Naive thymus-derived CD8-positive, alpha-beta T cell (primary cell): ENCODE data around the gene LANCL2. TPM values are rescaled to one million over a fixed set of nuclear protein-coding genes. Genes with fewer than 3 reads are reported as not detected.
A peak's percentile ranks its signal among the peaks of the same experiment; 100 is the strongest.

ENCODE experiments used
- ATAC-seq, 2 donors: fragments of 150-1000 bp; cut with Tn5 transposase in 1 of 2; sonication (Bioruptor Pico), chemical (Tn5 transposase) in 1 of 2; 1 replicate in 1 of 2; 2 replicates in 1 of 2; pipeline ENCODE4 v1.10.0; 2021; ENCODE audit warnings: mild to moderate bottlenecking in 2 of 2, moderate library complexity in 2 of 2
- POLR2A ChIA-PET: fragments of 350-600 bp; sonication (Branson Sonifier 250); formaldehyde crosslinking; loops from one replicate; lab custom pipeline; 2021; ENCODE audit warnings: antibody characterized with exemption; lab: Charles Lee
- DNase-seq, 10 donors: peaks; one replicate each; pipeline versions ENCODE4 v3.0.0 to v3.0.0-alpha.2; 2020 to 2022
- H3K27ac Mint-ChIP-seq, 10 donors: one replicate each; pipeline ENCODE4 v1.8.0; 2020 to 2022; ENCODE audit warnings: mild to moderate bottlenecking in 10 of 10, mixed read lengths in 10 of 10, moderate library complexity in 4 of 10, inconsistent platforms in 1 of 10
- H3K27me3 Mint-ChIP-seq, 5 donors: one replicate each; pipeline ENCODE4 v1.8.0; 2021 to 2022; ENCODE audit warnings: mixed read lengths in 5 of 5
- H3K36me3 Mint-ChIP-seq, 3 donors: one replicate each; pipeline ENCODE4 v1.8.0; 2020 to 2022; ENCODE audit warnings: mixed read lengths in 3 of 3, mild to moderate bottlenecking in 2 of 3, inconsistent platforms in 1 of 3
- H3K4me1 Mint-ChIP-seq, 4 donors: one replicate each; pipeline ENCODE4 v1.8.0; 2021 to 2022; ENCODE audit warnings: mixed read lengths in 4 of 4
- H3K4me3 Mint-ChIP-seq, 10 donors: one replicate each; pipeline ENCODE4 v1.8.0; 2020 to 2022; ENCODE audit warnings: mild to moderate bottlenecking in 10 of 10, mixed read lengths in 10 of 10, moderate library complexity in 6 of 10, inconsistent platforms in 1 of 10
- H3K9me3 Mint-ChIP-seq, 9 donors: one replicate each; pipeline ENCODE4 v1.8.0; 2020 to 2022; ENCODE audit warnings: mixed read lengths in 9 of 9, mild to moderate bottlenecking in 3 of 9, inconsistent platforms in 1 of 9, moderate library complexity in 1 of 9
- polyA plus RNA-seq, 3 donors: library from polyadenylated mRNA; unstranded; fragments of 300-500 nt; fragmentation: Illumina TruSeq; gene quantifications; one replicate each; pipeline ENCODE4 v1.2.3, GENCODE V29; 2021
- total RNA-seq, 8 experiments: library from RNA in 2 of 8; stranded (reverse) in 2 of 8; gene quantifications; one replicate each; pipeline ENCODE4 v1.2.3 and lab custom pipeline; 2021 to 2026

The LANCL2 gene
- total and polyA plus RNA-seq, 5 experiments from 2014 or later, result 4.6 to 7.0 (median 5.7) TPM

DNA sequence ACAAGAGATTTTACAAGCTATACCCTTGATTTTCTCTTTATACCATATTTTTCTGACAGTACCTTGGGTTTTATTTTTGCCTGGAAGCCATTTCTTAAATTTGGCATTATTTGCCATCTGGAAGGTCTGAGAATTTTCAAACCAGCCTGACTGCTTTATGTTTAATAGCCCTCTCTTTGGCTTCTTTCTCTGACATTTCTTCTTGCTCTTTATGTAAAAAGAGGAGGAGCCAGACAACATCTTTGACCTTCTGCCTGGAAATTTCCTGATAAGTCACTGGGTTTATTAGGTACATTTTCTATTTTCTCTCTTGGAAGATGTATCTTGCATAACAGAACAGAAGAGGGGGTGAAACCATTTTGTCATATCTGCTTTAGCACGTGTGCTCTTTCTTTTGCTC is 79.6 kb downstream of the LANCL2 start:
- ATAC-seq, result no peak
- peak overlapping the region in 1 of 10 donors; percentile 74 for H3K27ac Mint-ChIP-seq
- H3K4me1 Mint-ChIP-seq, result peaks cover 3 to 22% (median 8%) of the 10 kb centered on the region in 4 donors

GRCh38 chr7:55448526-55448925 is 83.4 kb downstream of the LANCL2 start:
- Mint-ChIP-seq H3K4me1 (peaks cover 9 to 33% (median 21%) of the 10 kb centered on the region in 4 donors), H3K9me3 (no peaks in the 10 kb centered on the region), H3K27ac (peak overlapping the region in 1 of 10 donors; percentile 53), H3K36me3 (peaks cover 0 to 7% (median 6%) of the 10 kb centered on the region in 3 donors), H3K4me3 (no peak overlapping the region), H3K27me3 (peaks cover 0 to 9% (median 0%) of the 10 kb centered on the region in 5 donors)
- DNase-seq (no peak), ATAC-seq (no peak)
- POLR2A ChIA-PET, result no interaction called here

More for the DNA sequence above, 79.6 kb downstream of the LANCL2 start:
- no peak for DNase-seq
- peaks cover 0 to 9% (median 0%) of the 10 kb centered on the region in 5 donors for H3K27me3 Mint-ChIP-seq
- peaks cover 0 to 4% (median 0%) of the 10 kb centered on the region in 3 donors for H3K36me3 Mint-ChIP-seq
- no peak overlapping the region for H3K4me3 Mint-ChIP-seq
- H3K9me3 Mint-ChIP-seq, result no peaks in the 10 kb centered on the region
- POLR2A ChIA-PET, result interaction anchor here (0.6 to 1.1 kb wide), 2 partner anchors 25 to 79 kb away, joined by 3 to 4 read pairs; no protein-coding TSS in a partner anchor

- Mint-ChIP-seq H3K36me3 (peaks cover 0 to 7% (median 6%) of the 10 kb centered on the region in 3 donors), H3K4me3 (no peak overlapping the region), H3K9me3 (no peaks in the 10 kb centered on the region), H3K27me3 (peaks cover 0 to 9% (median 0%) of the 10 kb centered on the region in 5 donors), H3K27ac (peak overlapping the region in 1 of 10 donors; percentile 82), H3K4me1 (peaks cover 11 to 39% (median 26%) of the 10 kb centered on the region in 4 donors)
- POLR2A ChIA-PET, result interaction anchor here (1.3 kb wide), 1 partner anchor 21 kb away, joined by 4 read pairs; no protein-coding TSS in a partner anchor
- DNase-seq, result no peak
- no peak for ATAC-seq
Observed at GRCh38 chr7:55449205-55449991, 84.3 kb downstream of the LANCL2 start.

DNA sequence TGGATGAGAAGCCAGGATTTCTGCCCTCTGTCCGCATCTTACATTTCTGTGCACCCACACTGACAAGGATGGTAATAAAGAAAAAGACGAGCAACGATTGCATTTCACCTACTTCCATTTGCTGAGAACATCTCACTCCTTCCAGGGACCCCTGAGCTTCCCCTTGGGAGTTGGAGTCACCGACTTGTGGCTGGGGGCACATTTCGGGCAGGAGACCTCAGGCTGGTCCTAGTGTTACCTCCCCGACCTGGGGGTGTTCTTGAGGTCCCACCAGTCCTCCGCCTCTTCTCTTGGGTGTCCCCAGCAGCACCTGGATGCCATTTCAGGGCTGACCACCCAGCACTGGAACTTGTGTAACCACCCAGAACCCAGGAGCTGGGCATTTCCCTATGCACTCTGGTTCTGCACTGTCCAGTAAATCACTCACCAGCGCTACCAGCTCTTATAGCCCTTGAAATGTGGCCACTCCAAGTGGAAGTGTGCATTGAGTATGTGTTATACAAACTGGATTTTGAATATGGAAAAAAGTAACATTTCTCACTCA is 84.9 kb downstream of the LANCL2 start:
- Mint-ChIP-seq H3K4me3 (no peak overlapping the region), H3K36me3 (peaks cover 0 to 7% (median 6%) of the 10 kb centered on the region in 3 donors), H3K27ac (peak overlapping the region in 1 of 10 donors; percentile 82), H3K27me3 (peaks cover 0 to 9% (median 0%) of the 10 kb centered on the region in 5 donors), H3K4me1 (peaks cover 13 to 41% (median 31%) of the 10 kb centered on the region in 4 donors), H3K9me3 (peaks cover 0 to 5% (median 0%) of the 10 kb centered on the region in 9 donors)
- DNase-seq (no peak), ATAC-seq (no peak)
- POLR2A ChIA-PET, result interaction anchor here (1.3 kb wide), 1 partner anchor 20 kb away, joined by 4 read pairs; no protein-coding TSS in a partner anchor

GRCh38 chr7:55452971-55453370 is 87.8 kb downstream of the LANCL2 start:
- peak overlapping the region in 9 of 10 donors; percentile 11 to 86 (median 60) for H3K27ac Mint-ChIP-seq
- H3K9me3 Mint-ChIP-seq, result peaks cover 2 to 32% (median 15%) of the 10 kb centered on the region in 9 donors
- ATAC-seq (peak in 1 of 2 donors; percentile 47), DNase-seq (no peak)
- H3K36me3 Mint-ChIP-seq, result peaks cover 6 to 19% (median 12%) of the 10 kb centered on the region in 3 donors
- peak overlapping the region in 1 of 10 donors; percentile 42 for H3K4me3 Mint-ChIP-seq
- peaks cover 11 to 40% (median 34%) of the 10 kb centered on the region in 4 donors for H3K4me1 Mint-ChIP-seq
- peaks cover 0 to 4% (median 0%) of the 10 kb centered on the region in 5 donors for H3K27me3 Mint-ChIP-seq
- POLR2A ChIA-PET, result interaction anchor here (0.7 to 1.0 kb wide), 3 partner anchors 9 to 16 kb away, joined by 3 to 5 read pairs (median 4); no protein-coding TSS in a partner anchor

- H3K36me3 Mint-ChIP-seq, result peaks cover 0 to 47% (median 19%) of the 10 kb centered on the region in 3 donors
- H3K27ac Mint-ChIP-seq, result peak overlapping the region in 1 of 10 donors; percentile 52
- POLR2A ChIA-PET, result interaction anchor here (0.6 kb wide), 1 partner anchor 13 kb away, joined by 3 read pairs; no protein-coding TSS in a partner anchor
- ATAC-seq (no peak), DNase-seq (no peak)
- peaks cover 14 to 73% (median 42%) of the 10 kb centered on the region in 9 donors for H3K9me3 Mint-ChIP-seq
- no peaks in the 10 kb centered on the region for H3K27me3 Mint-ChIP-seq
- peaks cover 16 to 39% (median 32%) of the 10 kb centered on the region in 4 donors for H3K4me1 Mint-ChIP-seq
- H3K4me3 Mint-ChIP-seq, result no peak overlapping the region
Observed at GRCh38 chr7:55457801-55458200, 92.7 kb downstream of the LANCL2 start.

GRCh38 chr7:55458351-55458750 is 93.2 kb downstream of the LANCL2 start:
- H3K27ac Mint-ChIP-seq, result no peak overlapping the region
- H3K4me1 Mint-ChIP-seq, result peaks cover 11 to 37% (median 29%) of the 10 kb centered on the region in 4 donors
- DNase-seq, result no peak
- no peaks in the 10 kb centered on the region for H3K27me3 Mint-ChIP-seq
- no peak for ATAC-seq
- peaks cover 14 to 73% (median 42%) of the 10 kb centered on the region in 9 donors for H3K9me3 Mint-ChIP-seq
- peaks cover 2 to 47% (median 21%) of the 10 kb centered on the region in 3 donors for H3K36me3 Mint-ChIP-seq
- H3K4me3 Mint-ChIP-seq, result no peak overlapping the region
- POLR2A ChIA-PET, result interaction anchor here (0.6 kb wide), 1 partner anchor 12 kb away, joined by 3 read pairs; no protein-coding TSS in a partner anchor

DNA sequence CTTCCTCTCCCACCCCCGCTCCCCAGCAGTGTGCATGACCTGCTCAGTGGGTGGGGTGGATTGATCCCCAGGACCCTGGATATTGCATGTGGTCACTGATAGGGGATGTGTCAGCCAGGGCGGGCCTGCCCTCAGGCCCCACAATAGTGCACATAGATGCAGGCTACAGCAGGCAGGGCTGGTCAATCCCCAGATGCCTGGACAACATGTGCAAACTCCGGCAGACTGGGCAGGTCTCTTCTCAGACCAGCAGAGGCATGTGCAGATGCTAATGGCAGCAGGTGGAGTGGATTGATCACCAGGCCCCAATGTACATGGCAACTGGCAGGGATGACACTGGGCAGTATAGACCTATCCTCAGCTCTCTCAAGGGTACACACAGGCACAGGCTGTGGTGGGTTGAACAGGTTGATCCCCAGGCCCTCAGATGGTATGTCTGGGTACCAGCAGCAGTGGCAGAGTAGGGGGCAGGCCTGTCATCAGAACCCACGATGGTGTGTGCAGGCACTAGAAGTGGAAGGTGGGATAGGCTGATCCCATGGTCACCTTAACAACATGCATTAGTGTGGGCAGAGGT is 98.6 kb downstream of the LANCL2 start:
- Mint-ChIP-seq H3K4me3 (no peak overlapping the region), H3K27ac (peak overlapping the region in 2 of 10 donors; percentile 24 to 72)
- POLR2A ChIA-PET, result no interaction called here

GRCh38 chr7:55464422-55464821 is 99.3 kb downstream of the LANCL2 start:
- H3K4me3 Mint-ChIP-seq, result peak overlapping the region in 1 of 10 donors; percentile 9
- peaks cover 3 to 30% (median 16%) of the 10 kb centered on the region in 9 donors for H3K9me3 Mint-ChIP-seq
- no peaks in the 10 kb centered on the region for H3K27me3 Mint-ChIP-seq
- peak overlapping the region in 5 of 10 donors; percentile 31 to 95 (median 57) for H3K27ac Mint-ChIP-seq
- peaks cover 19 to 71% (median 53%) of the 10 kb centered on the region in 4 donors for H3K4me1 Mint-ChIP-seq
- peaks cover 19 to 31% (median 26%) of the 10 kb centered on the region in 3 donors for H3K36me3 Mint-ChIP-seq
- ATAC-seq (no peak), DNase-seq (no peak)
- POLR2A ChIA-PET, result interaction anchor here (0.9 kb wide), 1 partner anchor 10 kb away, joined by 3 read pairs; no protein-coding TSS in a partner anchor

More for the DNA sequence above, 98.6 kb downstream of the LANCL2 start:
- Mint-ChIP-seq H3K36me3 (peaks cover 26 to 35% (median 26%) of the 10 kb centered on the region in 3 donors), H3K27me3 (no peaks in the 10 kb centered on the region), H3K9me3 (peaks cover 7 to 36% (median 22%) of the 10 kb centered on the region in 9 donors), H3K4me1 (peaks cover 19 to 65% (median 47%) of the 10 kb centered on the region in 4 donors)
- DNase-seq (no peak), ATAC-seq (no peak)

GRCh38 chr7:55465691-55466090 is 100.6 kb downstream of the LANCL2 start:
- POLR2A ChIA-PET, result interaction anchor here (5.4 kb wide), 1 partner anchor 107 kb away, joined by 28 read pairs; the partner anchor contains the start of gene VOPP1
- H3K27ac Mint-ChIP-seq, result peak overlapping the region in 7 of 10 donors; percentile 10 to 95 (median 83)
- peaks cover 24 to 84% (median 65%) of the 10 kb centered on the region in 4 donors for H3K4me1 Mint-ChIP-seq
- no peaks in the 10 kb centered on the region for H3K27me3 Mint-ChIP-seq
- DNase-seq, result no peak
- H3K9me3 Mint-ChIP-seq, result peaks cover 0 to 17% (median 8%) of the 10 kb centered on the region in 9 donors
- no peak for ATAC-seq
- H3K4me3 Mint-ChIP-seq, result no peak overlapping the region
- H3K36me3 Mint-ChIP-seq, result peaks cover 10 to 28% (median 22%) of the 10 kb centered on the region in 3 donors

DNA sequence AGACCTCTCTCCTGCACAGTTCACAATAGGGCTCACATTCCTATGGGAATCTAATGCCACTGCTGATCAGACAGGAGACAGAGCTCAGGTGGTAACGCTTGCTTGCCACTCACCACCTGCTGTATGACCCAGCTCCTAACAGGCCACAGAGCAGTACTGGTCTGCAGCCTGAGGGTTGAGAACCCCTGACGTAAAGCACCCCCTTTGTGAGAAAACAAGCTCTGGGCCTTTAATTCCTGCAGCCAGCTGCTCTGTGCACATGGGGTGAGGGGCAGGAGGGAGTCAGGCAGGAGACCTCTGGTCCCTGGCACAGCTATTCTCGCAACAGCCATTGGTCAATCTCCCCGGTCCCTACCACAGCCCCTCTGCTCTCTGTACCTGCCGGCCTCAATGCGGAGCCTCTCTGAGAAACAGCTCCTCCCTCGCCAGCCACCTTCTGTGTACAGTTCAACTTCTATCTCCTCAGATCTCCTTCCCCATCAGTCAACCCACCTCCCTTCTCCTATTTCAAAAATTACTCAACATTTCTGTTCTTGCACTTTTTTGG is 102.0 kb downstream of the LANCL2 start:
- ATAC-seq, result no peak
- Mint-ChIP-seq H3K9me3 (peaks cover 0 to 7% (median 3%) of the 10 kb centered on the region in 9 donors), H3K4me1 (peaks cover 22 to 83% (median 63%) of the 10 kb centered on the region in 4 donors), H3K4me3 (peak overlapping the region in 5 of 10 donors; percentile 14 to 65 (median 19)), H3K27me3 (no peaks in the 10 kb centered on the region), H3K27ac (peak overlapping the region in 9 of 10 donors; percentile 89 to 97 (median 93)), H3K36me3 (peaks cover 3 to 31% (median 22%) of the 10 kb centered on the region in 3 donors)
- no peak for DNase-seq
- POLR2A ChIA-PET, result interaction anchor here (0.9 to 5.4 kb wide), 3 partner anchors 15 to 106 kb away, joined by 3 to 28 read pairs (median 4); partner anchors contain the start of gene VOPP1
